ENCODE results near the gene CNOT3.
A peak's percentile ranks its signal among the peaks of the same experiment; 100 is the strongest.
"Not testable (repeated sequence)": the region's sequence is repeated elsewhere in the genome, so short reads cannot be mapped to it uniquely, and the experiment has no call there.

The CNOT3 gene

DNA sequence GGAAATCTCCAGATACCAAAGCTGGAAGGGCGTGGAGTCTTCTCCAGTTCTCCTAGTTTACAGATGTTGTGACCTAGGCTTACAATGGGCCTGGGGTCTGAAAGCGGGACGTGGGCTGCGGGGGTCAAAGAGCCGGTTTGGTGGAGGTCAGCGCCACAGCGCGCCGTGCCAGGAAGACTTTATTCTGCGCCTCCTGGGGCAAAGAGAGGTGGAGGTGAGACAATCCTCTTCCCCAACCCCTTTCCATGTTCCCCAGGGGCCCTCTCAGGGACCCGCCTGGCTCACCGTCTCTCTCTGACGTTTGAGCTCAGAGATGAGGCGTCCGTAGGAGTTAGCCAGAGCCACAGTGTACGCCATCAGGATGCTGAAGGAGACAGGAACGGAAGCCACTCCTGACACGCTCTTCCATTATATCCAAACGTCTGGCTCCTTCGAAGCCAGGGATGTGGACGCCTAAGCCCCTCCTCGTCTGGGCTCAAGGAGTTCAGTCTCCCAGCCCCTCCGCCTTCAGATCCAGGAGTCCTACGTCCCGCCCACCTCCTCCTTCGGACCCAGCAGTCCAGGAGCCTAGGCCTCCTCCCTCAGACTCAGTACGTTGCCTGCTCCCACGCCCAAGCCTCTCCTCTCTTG lies 22.7 kb downstream of the CNOT3 start:
- no CpG with 5 or more reads among the region's 28 CpGs for WGBS (ENCODE audit: insufficient coverage, insufficient read length)
- H3K27me3 ChIP-seq (ENCODE audit: control insufficient read depth, insufficient read depth, low read length): no peaks in the 10 kb centered on the region
- H3K4me3 ChIP-seq (ENCODE audit: low read length): peak overlapping the region; percentile 65; the same call in 1 of the 2 replicates
- no peak for DNase-seq (ENCODE audit: low read depth, low spot score)
- H3K9me3 ChIP-seq (ENCODE audit: control insufficient read depth, insufficient read depth, low read length): no peaks in the 10 kb centered on the region
- H3K36me3 ChIP-seq (ENCODE audit: control insufficient read depth, insufficient read depth, low read length): peaks cover 11% of the 10 kb centered on the region
- H3K27ac ChIP-seq (ENCODE audit: low read length): no peak overlapping the region
- H3K4me1 ChIP-seq (ENCODE audit: control insufficient read depth, insufficient read depth, low read length): peaks cover 4% of the 10 kb centered on the region; the same call in 1 of the 2 replicates

GRCh38 chr19:54160854-54161253 lies 23.3 kb downstream of the CNOT3 start:
- H3K27me3 ChIP-seq (ENCODE audit: control insufficient read depth, insufficient read depth, low read length): no peaks in the 10 kb centered on the region
- no peak overlapping the region for H3K27ac ChIP-seq (ENCODE audit: low read length)
- DNase-seq (ENCODE audit: low read depth, low spot score): no peak
- no peaks in the 10 kb centered on the region for H3K9me3 ChIP-seq (ENCODE audit: control insufficient read depth, insufficient read depth, low read length)
- H3K36me3 ChIP-seq (ENCODE audit: control insufficient read depth, insufficient read depth, low read length): peaks cover 7% of the 10 kb centered on the region
- H3K4me3 ChIP-seq (ENCODE audit: low read length): peak overlapping the region; percentile 65; the same call in 1 of the 2 replicates
- peaks cover 4% of the 10 kb centered on the region; the same call in 1 of the 2 replicates for H3K4me1 ChIP-seq (ENCODE audit: control insufficient read depth, insufficient read depth, low read length)
- no CpG with 5 or more reads among the region's 13 CpGs for WGBS (ENCODE audit: insufficient coverage, insufficient read length)

- Histone ChIP-seq H3K4me3 (ENCODE audit: low read length) (peak overlapping the region; percentile 56; the same call in 1 of the 2 replicates), H3K9me3 (ENCODE audit: control insufficient read depth, insufficient read depth, low read length) (no peaks in the 10 kb centered on the region), H3K4me1 (ENCODE audit: control insufficient read depth, insufficient read depth, low read length) (peaks cover 4% of the 10 kb centered on the region; the same call in 1 of the 2 replicates), H3K27ac (ENCODE audit: low read length) (no peak overlapping the region), H3K36me3 (ENCODE audit: control insufficient read depth, insufficient read depth, low read length) (no peaks in the 10 kb centered on the region), H3K27me3 (ENCODE audit: control insufficient read depth, insufficient read depth, low read length) (no peaks in the 10 kb centered on the region)
- no CpG with 5 or more reads among the region's 35 CpGs for WGBS (ENCODE audit: insufficient coverage, insufficient read length)
- DNase-seq (ENCODE audit: low read depth, low spot score): no peak
These were observed 24.8 kb downstream of the CNOT3 start for GRCh38 chr19:54162241-54162805.

- H3K36me3 ChIP-seq (ENCODE audit: control insufficient read depth, insufficient read depth, low read length): no peaks in the 10 kb centered on the region
- H3K4me3 ChIP-seq (ENCODE audit: low read length): no peak overlapping the region; the same call in 1 of the 2 replicates
- H3K9me3 ChIP-seq (ENCODE audit: control insufficient read depth, insufficient read depth, low read length): no peaks in the 10 kb centered on the region
- no peaks in the 10 kb centered on the region for H3K27me3 ChIP-seq (ENCODE audit: control insufficient read depth, insufficient read depth, low read length)
- no peak overlapping the region for H3K27ac ChIP-seq (ENCODE audit: low read length)
- no CpG with 5 or more reads among the region's 14 CpGs for WGBS (ENCODE audit: insufficient coverage, insufficient read length)
- DNase-seq (ENCODE audit: low read depth, low spot score): no peak
- peaks cover 4% of the 10 kb centered on the region; the same call in 1 of the 2 replicates for H3K4me1 ChIP-seq (ENCODE audit: control insufficient read depth, insufficient read depth, low read length)
These were observed 25.3 kb downstream of the CNOT3 start for GRCh38 chr19:54162884-54163283.

GRCh38 chr19:54164369-54165068 lies 27.0 kb downstream of the CNOT3 start:
- H3K27ac ChIP-seq (ENCODE audit: low read length): no peak overlapping the region
- no peaks in the 10 kb centered on the region for H3K36me3 ChIP-seq (ENCODE audit: control insufficient read depth, insufficient read depth, low read length)
- H3K9me3 ChIP-seq (ENCODE audit: control insufficient read depth, insufficient read depth, low read length): no peaks in the 10 kb centered on the region
- WGBS (ENCODE audit: insufficient coverage, insufficient read length): no CpG with 5 or more reads among the region's 37 CpGs
- peaks cover 8% of the 10 kb centered on the region; the same call in 1 of the 2 replicates for H3K4me1 ChIP-seq (ENCODE audit: control insufficient read depth, insufficient read depth, low read length)
- H3K4me3 ChIP-seq (ENCODE audit: low read length): peak overlapping the region; percentile 23; the same call in 1 of the 2 replicates
- no peak for DNase-seq (ENCODE audit: low read depth, low spot score)
- no peaks in the 10 kb centered on the region for H3K27me3 ChIP-seq (ENCODE audit: control insufficient read depth, insufficient read depth, low read length)

DNA sequence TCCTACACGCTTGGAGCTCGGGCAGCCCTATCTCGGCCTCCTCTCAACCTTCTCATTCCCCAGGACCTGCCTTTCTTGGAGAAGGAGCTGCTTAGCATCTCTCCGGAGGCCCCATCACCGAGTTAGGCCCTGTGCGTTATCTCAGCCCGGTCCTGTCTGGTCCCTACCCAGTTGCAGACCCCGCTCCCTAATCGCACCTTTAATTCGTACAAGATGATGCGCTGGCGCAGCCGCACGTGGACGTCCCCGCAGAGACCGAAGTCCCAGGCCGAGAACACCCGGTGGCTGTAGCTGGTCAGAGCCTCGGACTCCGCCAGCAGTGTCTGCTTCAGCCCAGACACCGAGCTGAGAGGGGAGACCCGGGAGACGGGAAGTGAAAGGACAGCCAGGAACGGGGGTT lies 27.7 kb downstream of the CNOT3 start:
- Histone ChIP-seq H3K9me3 (ENCODE audit: control insufficient read depth, insufficient read depth, low read length) (no peaks in the 10 kb centered on the region), H3K36me3 (ENCODE audit: control insufficient read depth, insufficient read depth, low read length) (no peaks in the 10 kb centered on the region), H3K27me3 (ENCODE audit: control insufficient read depth, insufficient read depth, low read length) (no peaks in the 10 kb centered on the region), H3K4me1 (ENCODE audit: control insufficient read depth, insufficient read depth, low read length) (peaks cover 8% of the 10 kb centered on the region; the same call in 1 of the 2 replicates), H3K27ac (ENCODE audit: low read length) (no peak overlapping the region), H3K4me3 (ENCODE audit: low read length) (no peak overlapping the region)
- no peak for DNase-seq (ENCODE audit: low read depth, low spot score)
- WGBS (ENCODE audit: insufficient coverage, insufficient read length): no CpG with 5 or more reads among the region's 25 CpGs

- Histone ChIP-seq H3K9me3 (ENCODE audit: control insufficient read depth, insufficient read depth, low read length) (no peaks in the 10 kb centered on the region), H3K36me3 (ENCODE audit: control insufficient read depth, insufficient read depth, low read length) (no peaks in the 10 kb centered on the region), H3K27me3 (ENCODE audit: control insufficient read depth, insufficient read depth, low read length) (no peaks in the 10 kb centered on the region), H3K4me3 (ENCODE audit: low read length) (no peak overlapping the region), H3K4me1 (ENCODE audit: control insufficient read depth, insufficient read depth, low read length) (peaks cover 10% of the 10 kb centered on the region; the same call in 1 of the 2 replicates), H3K27ac (ENCODE audit: low read length) (no peak overlapping the region)
- WGBS (ENCODE audit: insufficient coverage, insufficient read length): no CpG with 5 or more reads among the region's 25 CpGs
- DNase-seq (ENCODE audit: low read depth, low spot score): no peak
These were observed 30.8 kb downstream of the CNOT3 start for GRCh38 chr19:54168174-54168917.

DNA sequence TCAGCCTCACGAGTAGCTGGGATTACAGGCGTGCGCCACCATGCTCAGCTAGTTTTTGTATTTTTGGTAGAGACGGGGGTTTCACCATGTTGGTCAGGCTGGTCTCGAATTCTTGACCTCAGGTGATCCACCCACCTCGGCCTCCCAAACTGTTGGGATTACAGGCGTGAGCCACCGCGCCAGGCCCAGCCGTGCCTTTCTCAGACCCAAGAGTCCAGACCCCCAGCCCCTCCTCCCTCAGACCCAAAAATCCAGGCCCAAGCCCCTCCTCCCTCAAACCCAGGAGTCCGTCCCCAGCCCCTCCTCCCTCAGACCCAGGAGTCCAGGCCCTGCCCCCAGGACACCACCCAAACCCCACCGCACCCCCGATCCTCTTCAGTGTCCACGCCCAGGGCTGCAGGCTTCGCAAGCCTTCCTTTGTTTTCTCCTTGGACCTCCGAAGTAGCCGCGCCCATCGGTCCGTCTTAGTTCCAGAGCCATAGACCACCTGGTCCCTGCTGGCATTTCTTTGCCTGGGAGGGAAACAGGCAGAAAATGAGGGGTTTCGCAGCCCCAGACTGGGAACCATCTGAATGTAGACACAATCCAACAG lies 31.7 kb downstream of the CNOT3 start:
- DNase-seq (ENCODE audit: low read depth, low spot score): no peak
- no peak overlapping the region for H3K4me3 ChIP-seq (ENCODE audit: low read length)
- no peaks in the 10 kb centered on the region for H3K27me3 ChIP-seq (ENCODE audit: control insufficient read depth, insufficient read depth, low read length)
- no CpG with 5 or more reads among the region's 21 CpGs for WGBS (ENCODE audit: insufficient coverage, insufficient read length)
- peaks cover 12% of the 10 kb centered on the region; the same call in 1 of the 2 replicates for H3K4me1 ChIP-seq (ENCODE audit: control insufficient read depth, insufficient read depth, low read length)
- no peaks in the 10 kb centered on the region for H3K9me3 ChIP-seq (ENCODE audit: control insufficient read depth, insufficient read depth, low read length)
- H3K36me3 ChIP-seq (ENCODE audit: control insufficient read depth, insufficient read depth, low read length): no peaks in the 10 kb centered on the region; the same call in 1 of the 2 replicates
- H3K27ac ChIP-seq (ENCODE audit: low read length): no peak overlapping the region

GRCh38 chr19:54171736-54172431 lies 34.3 kb downstream of the CNOT3 start:
- H3K9me3 ChIP-seq (ENCODE audit: control insufficient read depth, insufficient read depth, low read length); H3K36me3 ChIP-seq (ENCODE audit: control insufficient read depth, insufficient read depth, low read length); H3K27ac ChIP-seq (ENCODE audit: low read length); DNase-seq (ENCODE audit: low read depth, low spot score); H3K4me3 ChIP-seq (ENCODE audit: low read length); H3K27me3 ChIP-seq (ENCODE audit: control insufficient read depth, insufficient read depth, low read length): not testable (repeated sequence)
- WGBS (ENCODE audit: insufficient coverage, insufficient read length): no CpG with 5 or more reads among the region's 23 CpGs
- H3K4me1 ChIP-seq (ENCODE audit: control insufficient read depth, insufficient read depth, low read length): peaks cover 11% of the 10 kb centered on the region; the same call in 1 of the 2 replicates

Data from iPS DF 6.9 (cell line).